Sigmoid colon (tissue), 7 donors: Measurements from ENCODE around the gene PPP1R12A. TPM values are rescaled to one million over a fixed set of nuclear protein-coding genes. Genes with fewer than 3 reads are reported as not detected.

ENCODE experiments used
- DNase-seq: peaks from one replicate; pipeline ENCODE4 v3.0.0-alpha.2; 2019
- H3K27ac ChIP-seq, 4 donors: fragments of 200-600 bp; sonication (generic); one replicate each; pipeline ENCODE4 v1.5.1; 2016 to 2019; ENCODE audit warnings: mild to moderate bottlenecking in 1 of 4
- H3K27me3 ChIP-seq, 3 donors: fragments of 200-600 bp; sonication (generic); one replicate each; pipeline ENCODE4 v1.5.1; 2019; ENCODE audit warnings: mild to moderate bottlenecking in 1 of 3
- H3K36me3 ChIP-seq, 4 donors: fragments of 200-600 bp; sonication (generic); one replicate each; pipeline ENCODE4 v1.5.1; 2016 to 2019
- H3K4me1 ChIP-seq, 4 donors: fragments of 200-600 bp; sonication (generic); one replicate each; pipeline ENCODE4 v1.5.1; 2017 to 2019
- H3K4me3 ChIP-seq, 4 donors: fragments of 200-600 bp; sonication (generic); one replicate each; pipeline ENCODE4 v1.5.1; 2017 to 2019; ENCODE audit warnings: mild to moderate bottlenecking in 2 of 4, moderate library complexity in 1 of 4
- H3K9me3 ChIP-seq, 4 donors: fragments of 200-600 bp in 3 of 4; sonication (generic) in 3 of 4; one replicate each; pipeline versions ENCODE4 v1.5.1 to v1.6.1; 2013 to 2019
- EP300 ChIP-seq, 4 donors: sonication (generic); formaldehyde crosslinking; IDR thresholded peaks; one replicate each; pipeline ENCODE4 v1.6.1; 2017; ENCODE audit warnings: antibody characterized with exemption in 4 of 4
- POLR2A ChIP-seq, 2 donors: fragments of 450-650 bp; IDR thresholded peaks; one replicate each; pipeline ENCODE4 v1.6.1; 2016; ENCODE audit warnings: antibody characterized with exemption in 2 of 2, mild to moderate bottlenecking in 2 of 2, moderate library complexity in 2 of 2
- POLR2AphosphoS5 ChIP-seq, 4 donors: sonication (generic); formaldehyde crosslinking; IDR thresholded peaks; one replicate each; pipeline ENCODE4 v1.6.1; 2017; ENCODE audit warnings: antibody characterized with exemption in 4 of 4
- WGBS, 2 donors: extraction: QIAGEN DNeasy Blood & Tissue Kit; methylation state at CpG; one replicate each; pipeline ENCODE4 v1.1.7; 2013; 5-methylcytosine and 5-hydroxymethylcytosine counted together
- intact Hi-C: fragments of 100-400 bp; cut with DNase I; formaldehyde crosslinking; loops from one replicate; pipeline ENCODE4 v1.15.1; 2023
- polyA plus RNA-seq, 3 donors: library from polyadenylated mRNA; stranded (reverse); fragments of 200-250 nt; gene quantifications; one replicate each; pipeline ENCODE4 v1.2.3, GENCODE V29; 2013
- total RNA-seq, 4 donors: library from RNA; depleted of rRNA; stranded (reverse); fragments of >200 nt; gene quantifications; one replicate each; pipeline ENCODE4 v1.1.0, GENCODE V29; 2016
- TF ChIP-seq, protein P1 (sequence below), 4 experiments: fragments of 450-650 bp in 3 of 4; fragments of 200-600 bp in 1 of 4; IDR thresholded peaks; one replicate each; pipeline ENCODE4 v1.5.1; 2016 to 2019; ENCODE audit warnings: antibody characterized with exemption in 4 of 4, mild to moderate bottlenecking in 3 of 4, moderate library complexity in 2 of 4
- donor health status: healthy with polysubstance abuse.
- donor health status: Bipolar disorder and iron deficiency.
- donor health status: healthy.

The PPP1R12A gene
- total and polyA plus RNA-seq, 7 donors, result 11.4 to 528 (median 326) TPM

GRCh38 chr12:79927772-79928474 is 7.0 kb downstream of the PPP1R12A start:
- Histone ChIP-seq H3K4me3 (no peak overlapping the region), H3K27ac (peak overlapping the region; percentile 3 to 99 (median 80)), H3K4me1 (peaks cover 0 to 79% (median 51%) of the 10 kb centered on the region in 4 donors), H3K27me3 (no peaks in the 10 kb centered on the region), H3K9me3 (no peaks in the 10 kb centered on the region), H3K36me3 (no peaks in the 10 kb centered on the region)
- 23 to 26% methylated on average over 1 of the region's 1 CpG for WGBS, 2 donors
- intact Hi-C loops, result no loop called here
- TF ChIP-seq POLR2A (IDR thresholded peaks at IDR 0.05) (no peak), EP300 (IDR thresholded peaks at IDR 0.05) (no peak), POLR2AphosphoS5 (IDR thresholded peaks at IDR 0.05) (no peak)
- TF ChIP-seq, protein P1, sequence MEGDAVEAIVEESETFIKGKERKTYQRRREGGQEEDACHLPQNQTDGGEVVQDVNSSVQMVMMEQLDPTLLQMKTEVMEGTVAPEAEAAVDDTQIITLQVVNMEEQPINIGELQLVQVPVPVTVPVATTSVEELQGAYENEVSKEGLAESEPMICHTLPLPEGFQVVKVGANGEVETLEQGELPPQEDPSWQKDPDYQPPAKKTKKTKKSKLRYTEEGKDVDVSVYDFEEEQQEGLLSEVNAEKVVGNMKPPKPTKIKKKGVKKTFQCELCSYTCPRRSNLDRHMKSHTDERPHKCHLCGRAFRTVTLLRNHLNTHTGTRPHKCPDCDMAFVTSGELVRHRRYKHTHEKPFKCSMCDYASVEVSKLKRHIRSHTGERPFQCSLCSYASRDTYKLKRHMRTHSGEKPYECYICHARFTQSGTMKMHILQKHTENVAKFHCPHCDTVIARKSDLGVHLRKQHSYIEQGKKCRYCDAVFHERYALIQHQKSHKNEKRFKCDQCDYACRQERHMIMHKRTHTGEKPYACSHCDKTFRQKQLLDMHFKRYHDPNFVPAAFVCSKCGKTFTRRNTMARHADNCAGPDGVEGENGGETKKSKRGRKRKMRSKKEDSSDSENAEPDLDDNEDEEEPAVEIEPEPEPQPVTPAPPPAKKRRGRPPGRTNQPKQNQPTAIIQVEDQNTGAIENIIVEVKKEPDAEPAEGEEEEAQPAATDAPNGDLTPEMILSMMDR (IDR thresholded peaks at IDR 0.05), result no peak
- DNase-seq, result no peak

- Histone ChIP-seq H3K4me3 (no peak overlapping the region), H3K27ac (peak overlapping the region in 3 of 4 donors; percentile 10 to 99 (median 99)), H3K4me1 (peaks cover 0 to 87% (median 59%) of the 10 kb centered on the region in 4 donors), H3K27me3 (no peaks in the 10 kb centered on the region), H3K36me3 (no peaks in the 10 kb centered on the region), H3K9me3 (no peaks in the 10 kb centered on the region)
- TF ChIP-seq POLR2AphosphoS5 (IDR thresholded peaks at IDR 0.05) (no peak), POLR2A (IDR thresholded peaks at IDR 0.05) (no peak), EP300 (IDR thresholded peaks at IDR 0.05) (no peak)
- TF ChIP-seq, protein P1 (IDR thresholded peaks at IDR 0.05), result no peak
- intact Hi-C loops, result no loop called here
- 58 to 77% methylated on average over 3 of the region's 3 CpGs for WGBS, 2 donors
- no peak for DNase-seq
These were observed 7.9 kb downstream of the PPP1R12A start for GRCh38 chr12:79926951-79927350.

- Histone ChIP-seq H3K27ac (peak overlapping the region; percentile 46 to 99 (median 74)), H3K9me3 (no peaks in the 10 kb centered on the region), H3K27me3 (no peaks in the 10 kb centered on the region), H3K36me3 (no peaks in the 10 kb centered on the region), H3K4me3 (no peak overlapping the region), H3K4me1 (peaks cover 0 to 87% (median 67%) of the 10 kb centered on the region in 4 donors)
- DNase-seq, result no peak
- TF ChIP-seq POLR2AphosphoS5 (IDR thresholded peaks at IDR 0.05), result no peak
- intact Hi-C loops, result no loop called here
- WGBS, 2 donors, result 17 to 57% methylated on average over 1 of the region's 1 CpG
These were observed 9.4 kb downstream of the PPP1R12A start for GRCh38 chr12:79925492-79925891.

- TF ChIP-seq, protein P1 (IDR thresholded peaks at IDR 0.05), result no peak
- TF ChIP-seq EP300 (IDR thresholded peaks at IDR 0.05) (no peak), POLR2A (IDR thresholded peaks at IDR 0.05) (no peak), POLR2AphosphoS5 (IDR thresholded peaks at IDR 0.05) (no peak)
- peak overlapping the region in 2 of 4 donors; percentile 5 to 33 for H3K27ac ChIP-seq
- 24 to 58% methylated on average over 1 of the region's 1 CpG for WGBS, 2 donors
These were observed 13.1 kb downstream of the PPP1R12A start for GRCh38 chr12:79921786-79922185.

GRCh38 chr12:79920421-79921238 is 14.3 kb downstream of the PPP1R12A start:
- H3K9me3 ChIP-seq, result no peaks in the 10 kb centered on the region
- intact Hi-C loops, result no loop called here
- 72 to 90% methylated on average over 5 of the region's 5 CpGs for WGBS, 2 donors
- no peak for DNase-seq
- no peaks in the 10 kb centered on the region for H3K27me3 ChIP-seq
- no peaks in the 10 kb centered on the region for H3K36me3 ChIP-seq
- H3K27ac ChIP-seq, result peak overlapping the region in 1 of 4 donors; percentile 33
- no peak for TF ChIP-seq POLR2AphosphoS5 (IDR thresholded peaks at IDR 0.05)
- H3K4me1 ChIP-seq, result peaks cover 0 to 86% (median 69%) of the 10 kb centered on the region in 4 donors
- H3K4me3 ChIP-seq, result no peak overlapping the region

More at GRCh38 chr12:79921786-79922185, 13.1 kb downstream of the PPP1R12A start:
- Histone ChIP-seq H3K9me3 (no peaks in the 10 kb centered on the region), H3K36me3 (no peaks in the 10 kb centered on the region), H3K4me1 (peaks cover 0 to 86% (median 69%) of the 10 kb centered on the region in 4 donors), H3K4me3 (no peak overlapping the region), H3K27me3 (no peaks in the 10 kb centered on the region)
- intact Hi-C loops, result no loop called here
- no peak for DNase-seq
